Naive B cell (primary cell): ENCODE data around the gene MIEN1. TPM values are rescaled to one million over a fixed set of nuclear protein-coding genes. Genes with fewer than 3 reads are reported as not detected.
"Not testable (repeated sequence)": the region's sequence is repeated elsewhere in the genome, so short reads cannot be mapped to it uniquely, and the experiment has no call there.

Experiments used
- ATAC-seq, 2 donors: fragments of 150-1000 bp; cut with Tn5 transposase; 2 replicates each; pipeline ENCODE4 v1.10.0; 2021; ENCODE audit warnings: low read depth in 2 of 2, mild to moderate bottlenecking in 2 of 2, moderate library complexity in 2 of 2
- DNase-seq: peaks from one replicate; pipeline ENCODE4 v3.0.0; 2022
- H3K27ac Mint-ChIP-seq, 6 donors: one replicate each; pipeline ENCODE4 v1.8.0; 2020 to 2022; ENCODE audit warnings: mild to moderate bottlenecking in 6 of 6, mixed read lengths in 6 of 6, moderate library complexity in 5 of 6, inconsistent platforms in 2 of 6
- H3K27me3 Mint-ChIP-seq, 3 donors: one replicate each; pipeline ENCODE4 v1.8.0; 2021 to 2022; ENCODE audit warnings: mixed read lengths in 3 of 3, mild to moderate bottlenecking in 1 of 3
- H3K36me3 Mint-ChIP-seq, 2 donors: one replicate each; pipeline ENCODE4 v1.8.0; 2020 to 2022; ENCODE audit warnings: mixed read lengths in 2 of 2, inconsistent platforms in 1 of 2, mild to moderate bottlenecking in 1 of 2
- H3K4me1 Mint-ChIP-seq, 3 donors: one replicate each; pipeline ENCODE4 v1.8.0; 2020 to 2022; ENCODE audit warnings: mixed read lengths in 3 of 3, inconsistent platforms in 1 of 3, mild to moderate bottlenecking in 1 of 3, moderate library complexity in 1 of 3
- H3K4me3 Mint-ChIP-seq, 8 donors: one replicate each; pipeline ENCODE4 v1.8.0; 2020 to 2022; ENCODE audit warnings: mild to moderate bottlenecking in 8 of 8, mixed read lengths in 8 of 8, moderate library complexity in 8 of 8, inconsistent platforms in 2 of 8
- H3K9me3 Mint-ChIP-seq, 7 donors: one replicate each; pipeline ENCODE4 v1.8.0; 2020 to 2022; ENCODE audit warnings: mixed read lengths in 7 of 7, mild to moderate bottlenecking in 5 of 7, inconsistent platforms in 2 of 7, moderate library complexity in 1 of 7
- polyA plus RNA-seq, 6 donors: library from polyadenylated mRNA; unstranded; fragments of 300-500 nt; fragmentation: Illumina TruSeq; gene quantifications; one replicate each; pipeline ENCODE4 v1.2.3, GENCODE V29; 2021; ENCODE audit warnings: low read depth in 6 of 6

The MIEN1 gene
- polyA plus RNA-seq, 6 donors from 2014 or later = 99.3 to 135 (median 123) TPM

- H3K27ac Mint-ChIP-seq = peak overlapping the region in 3 of 6 donors; percentile 29 to 89 (median 80)
- H3K9me3 Mint-ChIP-seq, DNase-seq, H3K4me3 Mint-ChIP-seq, H3K27me3 Mint-ChIP-seq, ATAC-seq: not testable (repeated sequence)
- peaks cover 47 to 82% (median 53%) of the 10 kb centered on the region in 3 donors for H3K4me1 Mint-ChIP-seq
- H3K36me3 Mint-ChIP-seq = peaks cover 44 to 54% of the 10 kb centered on the region in 2 donors
These were observed 33.8 kb upstream of the MIEN1 start for GRCh38 chr17:39764171-39764570.

- ATAC-seq = no peak
- H3K4me1 Mint-ChIP-seq = peaks cover 47 to 82% (median 55%) of the 10 kb centered on the region in 3 donors
- no peaks in the 10 kb centered on the region for H3K9me3 Mint-ChIP-seq
- no peaks in the 10 kb centered on the region for H3K27me3 Mint-ChIP-seq
- no peak overlapping the region for H3K4me3 Mint-ChIP-seq
- H3K36me3 Mint-ChIP-seq = peaks cover 35 to 45% of the 10 kb centered on the region in 2 donors
- peak overlapping the region in 4 of 6 donors; percentile 43 to 78 (median 62) for H3K27ac Mint-ChIP-seq
- no peak for DNase-seq
These were observed 32.9 kb upstream of the MIEN1 start for GRCh38 chr17:39763051-39763820.

- DNase-seq = no peak
- Mint-ChIP-seq H3K9me3 (no peaks in the 10 kb centered on the region), H3K27me3 (no peaks in the 10 kb centered on the region), H3K36me3 (peaks cover 30 to 32% of the 10 kb centered on the region in 2 donors), H3K27ac (peak overlapping the region; percentile 42 to 100 (median 84)), H3K4me3 (peak overlapping the region in 1 of 8 donors; percentile 47), H3K4me1 (peaks cover 47 to 82% (median 57%) of the 10 kb centered on the region in 3 donors)
- no peak for ATAC-seq
These were observed 31.6 kb upstream of the MIEN1 start for GRCh38 chr17:39761861-39762496.

GRCh38 chr17:39759204-39759603 is 28.9 kb upstream of the MIEN1 start:
- peaks cover 52 to 78% (median 53%) of the 10 kb centered on the region in 3 donors for H3K4me1 Mint-ChIP-seq
- peak; percentile 43 for DNase-seq
- no peaks in the 10 kb centered on the region for H3K9me3 Mint-ChIP-seq
- ATAC-seq = no peak
- H3K4me3 Mint-ChIP-seq = peak overlapping the region; percentile 66 to 94 (median 86)
- peak overlapping the region; percentile 95 to 100 (median 100) for H3K27ac Mint-ChIP-seq
- H3K36me3 Mint-ChIP-seq = peaks cover 7 to 9% of the 10 kb centered on the region in 2 donors
- H3K27me3 Mint-ChIP-seq = no peaks in the 10 kb centered on the region

GRCh38 chr17:39757931-39758873 is 27.9 kb upstream of the MIEN1 start:
- ATAC-seq = no peak
- Mint-ChIP-seq H3K27ac (peak overlapping the region; percentile 95 to 100 (median 100)), H3K9me3 (no peaks in the 10 kb centered on the region), H3K4me1 (peaks cover 57 to 82% (median 59%) of the 10 kb centered on the region in 3 donors), H3K27me3 (no peaks in the 10 kb centered on the region), H3K4me3 (peak overlapping the region; percentile 66 to 94 (median 88)), H3K36me3 (peaks cover 6% of the 10 kb centered on the region in 2 donors)
- peak; percentile 31 for DNase-seq

- ATAC-seq (no peak), DNase-seq (no peak)
- Mint-ChIP-seq H3K4me1 (peaks cover 57 to 84% (median 66%) of the 10 kb centered on the region in 3 donors), H3K4me3 (peak overlapping the region; percentile 36 to 94 (median 89)), H3K27ac (peak overlapping the region; percentile 99 to 100 (median 100)), H3K9me3 (no peaks in the 10 kb centered on the region), H3K27me3 (no peaks in the 10 kb centered on the region), H3K36me3 (no peaks in the 10 kb centered on the region)
These were observed 26.9 kb upstream of the MIEN1 start for GRCh38 chr17:39757176-39757662.

- Mint-ChIP-seq H3K36me3 (no peaks in the 10 kb centered on the region), H3K9me3 (no peaks in the 10 kb centered on the region), H3K4me1 (peaks cover 59 to 85% (median 73%) of the 10 kb centered on the region in 3 donors), H3K27ac (peak overlapping the region; percentile 99 to 100 (median 100)), H3K27me3 (no peaks in the 10 kb centered on the region), H3K4me3 (peak overlapping the region; percentile 76 to 94 (median 90))
- DNase-seq (no peak), ATAC-seq (no peak)
These were observed 26.2 kb upstream of the MIEN1 start for GRCh38 chr17:39756380-39757079.

GRCh38 chr17:39755554-39756379 is 25.4 kb upstream of the MIEN1 start:
- Mint-ChIP-seq H3K9me3 (no peaks in the 10 kb centered on the region), H3K27me3 (no peaks in the 10 kb centered on the region), H3K27ac (peak overlapping the region; percentile 99 to 100 (median 100)), H3K4me3 (peak overlapping the region; percentile 76 to 94 (median 90)), H3K36me3 (no peaks in the 10 kb centered on the region), H3K4me1 (peaks cover 62 to 80% (median 73%) of the 10 kb centered on the region in 3 donors)
- DNase-seq = peak; percentile 90
- ATAC-seq = peak; percentile 39 to 46

GRCh38 chr17:39754958-39755553 is 24.7 kb upstream of the MIEN1 start:
- Mint-ChIP-seq H3K27ac (peak overlapping the region; percentile 99 to 100 (median 100)), H3K4me3 (peak overlapping the region; percentile 76 to 94 (median 90)), H3K36me3 (no peaks in the 10 kb centered on the region), H3K9me3 (no peaks in the 10 kb centered on the region), H3K4me1 (peaks cover 62 to 79% (median 72%) of the 10 kb centered on the region in 3 donors), H3K27me3 (no peaks in the 10 kb centered on the region)
- no peak for ATAC-seq
- no peak for DNase-seq

GRCh38 chr17:39754161-39754957 is 24.0 kb upstream of the MIEN1 start:
- Mint-ChIP-seq H3K4me1 (peaks cover 56 to 73% (median 66%) of the 10 kb centered on the region in 3 donors), H3K36me3 (no peaks in the 10 kb centered on the region), H3K9me3 (peaks cover 0 to under 1% (median 0%) of the 10 kb centered on the region in 7 donors), H3K27ac (peak overlapping the region; percentile 99 to 100 (median 100)), H3K4me3 (peak overlapping the region; percentile 83 to 94 (median 90)), H3K27me3 (no peaks in the 10 kb centered on the region)
- ATAC-seq = peak; percentile 73 to 74
- DNase-seq = peak; percentile 100
